OCI-LY7 (cell line): Measurements from ENCODE around the gene LRRC47.

ENCODE experiments used
- EZH2phosphoT487 ChIP-seq: fragments of 200-600 bp; sonication (generic); IDR thresholded peaks from 2 replicates; pipeline ENCODE4 v1.6.1; 2018; ENCODE audit warnings: low read depth, borderline replicate concordance, mild to moderate bottlenecking, mixed run types, antibody characterized with exemption, low read length, moderate library complexity, mixed read lengths
- TF ChIP-seq, protein P1 (sequence below): fragments of 200-600 bp; sonication (generic); conservative IDR thresholded peaks from 2 replicates; pipeline ENCODE4 v1.5.1; 2014; ENCODE audit warnings: mild to moderate bottlenecking, antibody characterized with exemption, low read length, moderate library complexity, mixed read lengths

DNA sequence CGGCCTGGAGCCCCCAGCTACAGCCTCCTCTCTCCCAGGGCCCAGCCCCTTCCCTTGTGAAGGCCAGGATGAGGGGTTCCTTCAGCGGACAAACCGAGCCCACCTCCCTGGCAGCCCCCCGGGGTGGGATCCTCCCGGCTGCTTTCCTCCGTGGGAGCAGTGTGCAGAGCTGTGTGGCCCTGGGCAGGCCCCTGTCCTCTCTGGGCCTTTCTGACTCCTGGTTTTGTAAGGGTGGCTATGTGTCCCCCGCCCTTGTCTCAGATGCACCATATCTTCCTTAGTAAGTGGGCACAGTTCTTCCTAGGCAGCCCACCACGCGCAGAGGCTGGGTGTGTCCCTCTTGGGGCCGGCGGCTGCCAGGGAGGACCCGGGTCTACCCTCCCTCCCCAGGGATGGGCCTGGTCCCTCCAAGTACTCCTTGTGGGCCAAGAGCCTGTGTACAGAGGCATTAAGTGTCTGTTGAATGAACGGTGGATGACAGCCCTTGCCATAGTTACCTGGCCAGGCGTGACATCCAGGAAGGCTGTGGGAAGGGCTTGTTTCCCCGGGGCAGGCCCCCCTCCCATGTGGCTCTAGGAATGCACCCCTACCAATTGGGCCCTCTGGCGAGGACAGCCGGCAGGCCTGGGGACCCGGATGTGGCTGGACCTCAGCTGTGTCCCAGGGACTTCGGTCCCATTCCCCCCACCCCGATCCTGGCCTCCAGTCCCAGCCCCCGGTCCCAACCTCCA lies 19.9 kb downstream of the LRRC47 start:
- TF ChIP-seq, protein P1, sequence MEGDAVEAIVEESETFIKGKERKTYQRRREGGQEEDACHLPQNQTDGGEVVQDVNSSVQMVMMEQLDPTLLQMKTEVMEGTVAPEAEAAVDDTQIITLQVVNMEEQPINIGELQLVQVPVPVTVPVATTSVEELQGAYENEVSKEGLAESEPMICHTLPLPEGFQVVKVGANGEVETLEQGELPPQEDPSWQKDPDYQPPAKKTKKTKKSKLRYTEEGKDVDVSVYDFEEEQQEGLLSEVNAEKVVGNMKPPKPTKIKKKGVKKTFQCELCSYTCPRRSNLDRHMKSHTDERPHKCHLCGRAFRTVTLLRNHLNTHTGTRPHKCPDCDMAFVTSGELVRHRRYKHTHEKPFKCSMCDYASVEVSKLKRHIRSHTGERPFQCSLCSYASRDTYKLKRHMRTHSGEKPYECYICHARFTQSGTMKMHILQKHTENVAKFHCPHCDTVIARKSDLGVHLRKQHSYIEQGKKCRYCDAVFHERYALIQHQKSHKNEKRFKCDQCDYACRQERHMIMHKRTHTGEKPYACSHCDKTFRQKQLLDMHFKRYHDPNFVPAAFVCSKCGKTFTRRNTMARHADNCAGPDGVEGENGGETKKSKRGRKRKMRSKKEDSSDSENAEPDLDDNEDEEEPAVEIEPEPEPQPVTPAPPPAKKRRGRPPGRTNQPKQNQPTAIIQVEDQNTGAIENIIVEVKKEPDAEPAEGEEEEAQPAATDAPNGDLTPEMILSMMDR: peak; percentile 45; the same call in 1 of the 2 replicates
- no peak for TF ChIP-seq EZH2phosphoT487
